K562 (cell line): ENCODE measurements around the gene YIPF4. TPM values are rescaled to one million over a fixed set of nuclear protein-coding genes. Genes with fewer than 3 reads are reported as not detected.
"Not testable (repeated sequence)": the region's sequence is repeated elsewhere in the genome, so short reads cannot be mapped to it uniquely, and the experiment has no call there.

Experiments used
- ATAC-seq: fragments of 200-7000 bp; cut with Tn5 transposase; 3 replicates; pipeline ENCODE4 v1.9.1; 2020; ENCODE audit warnings: moderate library complexity
- BruUV-seq: library from RNA; stranded (reverse); fragments of 400-500 nt; replicated peaks from 2 replicates; lab custom pipeline; 2021; lab: Mats Ljungman, UMichigan
- CTCF ChIA-PET: fragments of 300-600 bp; formaldehyde crosslinking; extraction: SDS; loops from one replicate; lab custom pipeline; 2021; ENCODE audit warnings: low intra/inter-chr PET ratio; lab: Yijun Ruan, JAX
- POLR2A ChIA-PET: fragments of 300-600, 350-650 bp; sonication (Branson Sonifier 250); formaldehyde crosslinking; extraction: SDS; loops from one replicate; lab custom pipeline; 2021; ENCODE audit warnings: antibody characterized with exemption, inconsistent platforms; lab: Yijun Ruan, JAX
- DNase-seq, 4 experiments: peaks; one replicate each; pipeline versions ENCODE4 v3.0.0 to v3.0.0-alpha.2; 2011 to 2018; ENCODE audit warnings: low spot score in 3 of 4, mixed read lengths in 3 of 4; ENCODE audit errors: extremely low read depth in 1 of 4
- FAIRE-seq: peaks from 2 replicates; lab custom pipeline; 2011; peaks lifted over from hg19 to GRCh38; lab: Jason Lieb, UNC
- H2AFZ ChIP-seq: 2 replicates; pipeline ENCODE4 v1.6.0; 2011; ENCODE audit warnings: low read depth, low read length, control low read depth, inconsistent platforms
- H3K27ac ChIP-seq: fragments of 200-600 bp; 3 replicates; pipeline ENCODE4 v1.8.0; 2011; ENCODE audit warnings: low read depth, mild to moderate bottlenecking, control low read depth, inconsistent platforms, low read length, moderate library complexity, mixed read lengths; ENCODE audit errors: extremely low read depth
- H3K27me3 ChIP-seq, 2 experiments: fragments of 300-600 bp in 1 of 2; 2 replicates in 1 of 2; 3 replicates in 1 of 2; pipeline versions ENCODE4 v1.6.0 to v1.8.0; 2011; ENCODE audit warnings: inconsistent platforms in 2 of 2, low read length in 2 of 2, mild to moderate bottlenecking in 1 of 2, mixed read lengths in 1 of 2, moderate library complexity in 1 of 2; ENCODE audit not compliant: control insufficient read depth in 2 of 2, insufficient read depth in 2 of 2
- H3K36me3 ChIP-seq: fragments of 300-600 bp; 3 replicates; pipeline ENCODE4 v1.8.0; 2011; ENCODE audit warnings: mild to moderate bottlenecking, low read length, inconsistent platforms; ENCODE audit not compliant: control insufficient read depth, insufficient read depth
- H3K4me1 ChIP-seq, 2 experiments: fragments of 200-600 bp in 1 of 2; replicated peaks in 1 of 2; 2 replicates in 1 of 2; 3 replicates in 1 of 2; pipeline versions ENCODE4 v1.5.1 to v1.8.0; 2011; ENCODE audit warnings: inconsistent platforms in 2 of 2, low read length in 2 of 2, mild to moderate bottlenecking in 1 of 2, mixed read lengths in 1 of 2, moderate library complexity in 1 of 2; ENCODE audit not compliant: control insufficient read depth in 2 of 2, insufficient read depth in 2 of 2
- H3K4me2 ChIP-seq: 2 replicates; pipeline ENCODE4 v1.6.1; 2011; ENCODE audit warnings: low read length, control low read depth, inconsistent platforms, mixed read lengths; ENCODE audit not compliant: insufficient read depth
- H3K4me3 ChIP-seq: fragments of 200-600 bp; sonication (generic), shearing (Covaris generic); 2 replicates; pipeline ENCODE4 v1.5.1; 2016; ENCODE audit warnings: control low read depth, inconsistent platforms
- H3K79me2 ChIP-seq: fragments of 200-600 bp; 3 replicates; pipeline ENCODE4 v1.8.0; 2011; ENCODE audit warnings: low read length, inconsistent platforms; ENCODE audit not compliant: control insufficient read depth, insufficient read depth
- H3K9ac ChIP-seq, 2 experiments: 2 replicates each; pipeline versions ENCODE4 v1.6.0 to v1.6.1; 2011; ENCODE audit warnings: low read depth in 2 of 2, low read length in 2 of 2, control low read depth in 1 of 2, inconsistent platforms in 1 of 2, mild to moderate bottlenecking in 1 of 2, mixed read lengths in 1 of 2; ENCODE audit not compliant: insufficient read depth in 1 of 2
- H3K9me1 ChIP-seq: one replicate; pipeline ENCODE4 v1.6.0; 2011; ENCODE audit warnings: inconsistent platforms, mild to moderate bottlenecking, low read length, moderate library complexity; ENCODE audit not compliant: control insufficient read depth, insufficient read depth
- H3K9me3 ChIP-seq: replicated peaks from 2 replicates; pipeline ENCODE4 v1.5.1; 2011; ENCODE audit warnings: low read depth, low read length, inconsistent platforms; ENCODE audit not compliant: control insufficient read depth, insufficient read depth
- H4K20me1 ChIP-seq: replicated peaks from 2 replicates; pipeline ENCODE4 v1.6.1; 2011; ENCODE audit warnings: low read length, inconsistent platforms, mixed read lengths; ENCODE audit not compliant: control insufficient read depth, insufficient read depth
- SLC30A9 ChIP-seq: fragments of 250-450 bp; sonication (Bioruptor Pico); IDR thresholded peaks from 2 replicates; pipeline ENCODE4 v1.8.0; 2022; ENCODE audit warnings: mild to moderate bottlenecking, moderate library complexity
- TARDBP ChIP-seq: fragments of 450-650 bp; IDR thresholded peaks from 2 replicates; pipeline ENCODE4 v1.6.1; 2016
- ZNF561 ChIP-seq: fragments of 450-650 bp; formaldehyde crosslinking; conservative IDR thresholded peaks from 2 replicates; pipeline ENCODE4 v1.4.0; 2020; ENCODE audit warnings: mild to moderate bottlenecking, moderate library complexity
- ZNF75A ChIP-seq: fragments of 450-650 bp; formaldehyde crosslinking; IDR thresholded peaks from 2 replicates; pipeline ENCODE4 v1.4.0; 2020; ENCODE audit warnings: mild to moderate bottlenecking
- WGBS: fragments of 100-300 bp; shearing (Covaris generic); methylation state at CpG from one replicate; pipeline ENCODE4 v1.1.6; 2016; ENCODE audit warnings: low coverage, mixed read lengths; ENCODE audit not compliant: insufficient coverage; ENCODE audit errors: missing lambda C conversion rate; 5-methylcytosine and 5-hydroxymethylcytosine counted together
- in situ Hi-C: fragments of 300-500 bp; cut with MboI; formaldehyde crosslinking; loops from 4 replicates; pipeline ENCODE4 v1.15.0; 2018; ENCODE audit warnings: inconsistent platforms, mixed read lengths
- intact Hi-C: fragments of 100-400 bp; cut with micrococcal nuclease; formaldehyde crosslinking; loops from 2 replicates; pipeline ENCODE4 v1.14.2; 2022
- polyA plus RNA-seq, 8 experiments: library from polyadenylated mRNA; depleted of rRNA in 4 of 8; stranded (reverse) in 5 of 8; unstranded in 3 of 8; fragments of >200 nt; fragmentation: Nextera tagmentation in 2 of 8; fragmentation: Illumina TruSeq in 1 of 8; extraction: Ambion mirVana in 2 of 8; extraction: Trizol in 1 of 8; gene quantifications; 2 replicates each; pipeline versions ENCODE4 v1.2.1 to v1.2.3, GENCODE V29; 2011 to 2014; ENCODE audit warnings: inconsistent platforms in 1 of 8, missing spikeins in 1 of 8
- total RNA-seq, 7 experiments: library from RNA; depleted of rRNA in 6 of 7; stranded (reverse); fragments of >200 nt in 6 of 7; fragmentation: Illumina TruSeq in 2 of 7; extraction: Trizol in 2 of 7; gene quantifications; 2 replicates each; pipeline versions ENCODE4 v1.2.1 to v1.2.3, GENCODE V29; 2011 to 2021; ENCODE audit warnings: low replicate concordance in 1 of 7

Gene YIPF4
- total and polyA plus RNA-seq, 9 of the 15 experiments (the other 6 are each of a cell fraction or from before 2014, with no cell fraction given): 4.9 to 46.9 (median 17.5) TPM

GRCh38 chr2:32314886-32315285, 37.2 kb downstream of the YIPF4 start:
- Histone ChIP-seq H3K36me3 (no peaks in the 10 kb centered on the region), H3K4me1 (no peaks in the 10 kb centered on the region), H3K27me3 (no peaks in the 10 kb centered on the region), H3K4me2 (no peak overlapping the region), H3K27ac (no peak overlapping the region), H3K9me3 (no peaks in the 10 kb centered on the region), H2AFZ (no peak overlapping the region), H3K79me2 (no peaks in the 10 kb centered on the region), H3K9ac (no peak overlapping the region), H3K4me3 (no peak overlapping the region), H3K9me1 (no peaks in the 10 kb centered on the region), H4K20me1 (no peaks in the 10 kb centered on the region)
- FAIRE-seq (no peak), ATAC-seq (no peak), DNase-seq (no peak)
- BruUV-seq: no TSS peak
- 89% methylated on average over 1 of the region's 1 CpG for WGBS
- TF ChIP-seq ZNF561 (no peak), SLC30A9 (CRISPR knock-in tag) (no peak), ZNF75A (no peak), TARDBP (no peak)
- in situ Hi-C loops: no loop called here
- intact Hi-C loops: no loop called here
- CTCF ChIA-PET: no interaction called here
- POLR2A ChIA-PET: interaction anchor here (0.6 to 0.9 kb wide), 3 partner anchors 10 to 649 kb away, joined by 3 to 6 read pairs (median 4); partner anchors contain the start of gene SLC30A6

- H3K79me2 ChIP-seq, H4K20me1 ChIP-seq, H3K36me3 ChIP-seq, H3K9me3 ChIP-seq, intact Hi-C loops, H3K27ac ChIP-seq, BruUV-seq, CTCF ChIA-PET, H3K9me1 ChIP-seq, FAIRE-seq, DNase-seq, ATAC-seq, H2AFZ ChIP-seq, H3K4me2 ChIP-seq, H3K9ac ChIP-seq, H3K27me3 ChIP-seq, H3K4me1 ChIP-seq, H3K4me3 ChIP-seq: not testable (repeated sequence)
- 13% methylated on average over 1 of the region's 1 CpG for WGBS
- POLR2A ChIA-PET: interaction anchor here (0.8 kb wide), 1 partner anchor 8 kb away, joined by 3 read pairs; no protein-coding TSS in a partner anchor
- in situ Hi-C loops: loop anchor here (10.0 kb wide), 1 partner anchor 484 kb away; no protein-coding TSS in a partner anchor
Measured at GRCh38 chr2:32328679-32329078, 51.0 kb downstream of the YIPF4 start.

GRCh38 chr2:32329180-32329980, 51.7 kb downstream of the YIPF4 start:
- POLR2A ChIA-PET: interaction anchor here (0.6 to 0.8 kb wide), 4 partner anchors 8 to 1076 kb away, joined by 3 read pairs; no protein-coding TSS in a partner anchor
- ATAC-seq, H3K4me1 ChIP-seq, H3K27me3 ChIP-seq, DNase-seq, FAIRE-seq, H3K9me3 ChIP-seq, H3K36me3 ChIP-seq, H3K4me2 ChIP-seq, H2AFZ ChIP-seq, H3K4me3 ChIP-seq, H3K9me1 ChIP-seq, H4K20me1 ChIP-seq, H3K79me2 ChIP-seq, BruUV-seq, intact Hi-C loops, CTCF ChIA-PET, H3K27ac ChIP-seq, H3K9ac ChIP-seq: not testable (repeated sequence)
- 56% methylated on average over 10 of the region's 14 CpGs for WGBS
- in situ Hi-C loops: loop anchor here (10.0 kb wide), 1 partner anchor 485 kb away; no protein-coding TSS in a partner anchor
